ENCODE results near the gene VSIG10L2. TPM values are rescaled to one million over a fixed set of nuclear protein-coding genes. Genes with fewer than 3 reads are reported as not detected.

The VSIG10L2 gene
- total and polyA plus RNA-seq, 12 donors, result 0.15 to 0.38 (median 0.35) TPM; not detected in 9

GRCh38 chr11:125952559-125952958, 6.7 kb downstream of the VSIG10L2 start:
- Histone ChIP-seq H3K27me3 (peaks cover 0 to 6% (median 0%) of the 10 kb centered on the region in 7 donors), H3K4me1 (peaks cover 9 to 31% (median 22%) of the 10 kb centered on the region in 9 donors), H3K36me3 (no peaks in the 10 kb centered on the region), H3K4me3 (no peak overlapping the region), H3K27ac (no peak overlapping the region), H3K9me3 (no peaks in the 10 kb centered on the region)
- ATAC-seq, result no peak
- no peak for DNase-seq
- intact Hi-C loops (cut with DNase I), result loop anchor here in 1 of 10 donors (10.0 kb wide), 1 partner anchor 72 kb away; no protein-coding TSS in a partner anchor
- 64 to 71% methylated on average over 2 of the region's 2 CpGs for WGBS, 2 donors
- TF ChIP-seq CTCF (IDR thresholded peaks at IDR 0.05), result no peak

GRCh38 chr11:125952973-125953372, 7.1 kb downstream of the VSIG10L2 start:
- peak in 4 of 8 donors; percentile 14 to 59 (median 52) for ATAC-seq
- H3K4me1 ChIP-seq, result peaks cover 9 to 31% (median 22%) of the 10 kb centered on the region in 9 donors
- H3K36me3 ChIP-seq, result no peaks in the 10 kb centered on the region
- 42 to 45% methylated on average over 7 of the region's 7 CpGs for WGBS, 2 donors
- no peak overlapping the region for H3K27ac ChIP-seq
- H3K4me3 ChIP-seq, result no peak overlapping the region
- H3K27me3 ChIP-seq, result peaks cover 0 to 6% (median 0%) of the 10 kb centered on the region in 7 donors
- DNase-seq, result peak in 1 of 2 donors; percentile 64
- no peaks in the 10 kb centered on the region for H3K9me3 ChIP-seq
- intact Hi-C loops (cut with DNase I), result loop anchor here in 1 of 10 donors (10.0 kb wide), 1 partner anchor 72 kb away; no protein-coding TSS in a partner anchor
- TF ChIP-seq CTCF (IDR thresholded peaks at IDR 0.05), result no peak

- H3K4me1 ChIP-seq, result peaks cover 9 to 31% (median 22%) of the 10 kb centered on the region in 9 donors
- WGBS, 2 donors, result 83 to 88% methylated on average over 20 of the region's 20 CpGs
- H3K27me3 ChIP-seq, result peaks cover 0 to 6% (median 0%) of the 10 kb centered on the region in 7 donors
- no peak overlapping the region for H3K4me3 ChIP-seq
- H3K9me3 ChIP-seq, result no peaks in the 10 kb centered on the region
- no peaks in the 10 kb centered on the region for H3K36me3 ChIP-seq
- intact Hi-C loops (cut with DNase I), result loop anchor here in 1 of 10 donors (10.0 kb wide), 1 partner anchor 71 kb away; no protein-coding TSS in a partner anchor
- DNase-seq, result no peak
- H3K27ac ChIP-seq, result no peak overlapping the region
- ATAC-seq, result no peak
- no peak for TF ChIP-seq CTCF (IDR thresholded peaks at IDR 0.05)
Observed at GRCh38 chr11:125953401-125953935, 7.6 kb downstream of the VSIG10L2 start.

- intact Hi-C loops (cut with DNase I), result loop anchor here in 1 of 10 donors (10.0 kb wide), 1 partner anchor 70 kb away; no protein-coding TSS in a partner anchor
- Histone ChIP-seq H3K27me3 (peaks cover 0 to 6% (median 0%) of the 10 kb centered on the region in 7 donors), H3K36me3 (no peaks in the 10 kb centered on the region), H3K4me1 (peaks cover 9 to 31% (median 22%) of the 10 kb centered on the region in 9 donors), H3K4me3 (no peak overlapping the region), H3K27ac (no peak overlapping the region), H3K9me3 (no peaks in the 10 kb centered on the region)
- no peak for DNase-seq
- ATAC-seq, result no peak
- WGBS, 2 donors, result 89 to 92% methylated on average over 21 of the region's 21 CpGs
- no peak for TF ChIP-seq CTCF (IDR thresholded peaks at IDR 0.05)
Observed at GRCh38 chr11:125954123-125954944, 8.5 kb downstream of the VSIG10L2 start.

Measured in heart right ventricle (tissue), 16 donors.